Smooth muscle cell (in vitro differentiated cells): Measurements from ENCODE around the gene PRF1. TPM values are rescaled to one million over a fixed set of nuclear protein-coding genes. Genes with fewer than 3 reads are reported as not detected.
"Not testable (repeated sequence)": the region's sequence is repeated elsewhere in the genome, so short reads cannot be mapped to it uniquely, and the experiment has no call there.

Experiments
- DNase-seq: peaks from one replicate; lab custom pipeline; 2025; ENCODE audit not compliant: unreplicated experiment; lab: John Stamatoyannopoulos, UW
- H2AFZ ChIP-seq: fragments of 200-600 bp; sonication (generic); 2 replicates; pipeline ENCODE4 v1.6.0; 2016; ENCODE audit warnings: antibody characterized with exemption, low read depth, mild to moderate bottlenecking
- H3F3A ChIP-seq: fragments of 200-600 bp; sonication (generic); 2 replicates; pipeline ENCODE4 v1.6.0; 2017; ENCODE audit warnings: antibody characterized with exemption, low read depth
- H3K27ac ChIP-seq: fragments of 200-600 bp; sonication (generic); 2 replicates; pipeline ENCODE4 v1.5.1; 2016; ENCODE audit warnings: low read depth, mild to moderate bottlenecking
- H3K27me3 ChIP-seq: fragments of 200-600 bp; sonication (generic); 2 replicates; pipeline ENCODE4 v1.6.1; 2016; ENCODE audit warnings: low read depth, mild to moderate bottlenecking
- H3K36me3 ChIP-seq: fragments of 200-600 bp; sonication (generic); 2 replicates; pipeline ENCODE4 v1.5.1; 2016; ENCODE audit warnings: low read depth
- H3K4me1 ChIP-seq: fragments of 200-600 bp; sonication (generic); 2 replicates; pipeline ENCODE4 v1.5.1; 2016; ENCODE audit warnings: low read depth
- H3K4me2 ChIP-seq: fragments of 200-600 bp; sonication (generic); 2 replicates; pipeline ENCODE4 v1.6.0; 2016; ENCODE audit warnings: mild to moderate bottlenecking
- H3K4me3 ChIP-seq: fragments of 200-600 bp; sonication (generic); 2 replicates; pipeline ENCODE4 v1.5.1; 2016; ENCODE audit warnings: mild to moderate bottlenecking
- H3K79me2 ChIP-seq: fragments of 200-600 bp; sonication (generic); 2 replicates; pipeline ENCODE4 v1.6.0; 2016; ENCODE audit warnings: low read depth, mild to moderate bottlenecking
- H3K9ac ChIP-seq: fragments of 200-600 bp; sonication (generic); 2 replicates; pipeline ENCODE4 v1.6.0; 2016; ENCODE audit warnings: low read depth
- H3K9me3 ChIP-seq: fragments of 200-600 bp; sonication (generic); replicated peaks from 2 replicates; pipeline ENCODE4 v1.5.1; 2016; ENCODE audit warnings: low read depth
- H4K20me1 ChIP-seq: fragments of 200-600 bp; sonication (generic); 2 replicates; pipeline ENCODE4 v1.6.0; 2016; ENCODE audit warnings: low read depth
- WGBS: methylation state at CpG from one replicate; pipeline ENCODE4 v1.1.7; 2016; ENCODE audit warnings: low lambda C conversion rate; 5-methylcytosine and 5-hydroxymethylcytosine counted together
- polyA plus RNA-seq: library from polyadenylated mRNA; unstranded; fragments of >200 nt; fragmentation: Nextera tagmentation; extraction: Ambion mirVana; gene quantifications from 2 replicates; pipeline ENCODE4 v1.2.1, GENCODE V29; 2016
- total RNA-seq: library from RNA; depleted of rRNA; stranded (reverse); fragments of >200 nt; gene quantifications from 2 replicates; pipeline ENCODE4 v1.2.3, GENCODE V29; 2014
- TF ChIP-seq, protein P1 (sequence below): fragments of 200-600 bp; sonication (generic); IDR thresholded peaks from 2 replicates; pipeline ENCODE4 v1.5.1; 2017; ENCODE audit warnings: borderline replicate concordance, mild to moderate bottlenecking, antibody characterized with exemption; ENCODE audit not compliant: insufficient read depth, poor library complexity, severe bottlenecking

Gene PRF1
- total and polyA plus RNA-seq, 2 experiments from 2014 or later = not detected

DNA sequence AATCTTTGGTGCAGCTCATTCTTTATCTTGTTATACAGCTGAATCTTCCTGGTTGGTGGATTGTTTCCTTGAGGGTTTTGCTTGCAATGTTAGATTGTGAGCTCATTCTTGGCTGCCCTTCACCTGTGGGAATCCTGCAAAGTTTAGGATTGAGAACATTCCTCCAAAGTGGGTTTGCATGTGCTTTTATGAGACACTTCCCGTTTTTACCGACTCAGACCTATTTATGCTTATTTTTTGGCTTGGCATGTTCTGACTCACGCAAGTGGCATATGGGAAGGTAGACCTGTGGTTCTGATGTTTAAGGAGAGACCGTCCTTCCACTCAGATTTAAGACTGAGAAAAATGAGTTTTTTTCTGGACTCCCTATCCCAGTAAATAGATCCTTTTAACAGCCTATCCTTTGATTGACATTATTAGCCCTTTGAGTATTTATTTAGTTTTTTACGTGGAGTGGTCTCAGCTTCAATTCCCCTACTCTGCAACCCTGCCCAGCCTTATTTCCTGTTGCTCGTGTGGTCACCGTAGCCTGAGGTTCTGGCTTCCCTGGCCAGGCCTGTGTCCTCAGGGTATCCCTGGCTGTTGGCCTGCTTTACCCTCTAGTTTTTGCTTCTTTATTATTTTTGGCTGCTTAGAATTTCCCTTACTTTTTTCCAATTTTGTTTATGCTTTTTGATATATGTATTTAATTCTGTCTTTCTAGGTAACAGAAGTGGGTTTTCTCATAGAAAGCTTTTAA is 13.4 kb upstream of the PRF1 start:
- no peaks in the 10 kb centered on the region for H3K4me1 ChIP-seq
- H3K4me3 ChIP-seq = no peak overlapping the region
- TF ChIP-seq, protein P1, sequence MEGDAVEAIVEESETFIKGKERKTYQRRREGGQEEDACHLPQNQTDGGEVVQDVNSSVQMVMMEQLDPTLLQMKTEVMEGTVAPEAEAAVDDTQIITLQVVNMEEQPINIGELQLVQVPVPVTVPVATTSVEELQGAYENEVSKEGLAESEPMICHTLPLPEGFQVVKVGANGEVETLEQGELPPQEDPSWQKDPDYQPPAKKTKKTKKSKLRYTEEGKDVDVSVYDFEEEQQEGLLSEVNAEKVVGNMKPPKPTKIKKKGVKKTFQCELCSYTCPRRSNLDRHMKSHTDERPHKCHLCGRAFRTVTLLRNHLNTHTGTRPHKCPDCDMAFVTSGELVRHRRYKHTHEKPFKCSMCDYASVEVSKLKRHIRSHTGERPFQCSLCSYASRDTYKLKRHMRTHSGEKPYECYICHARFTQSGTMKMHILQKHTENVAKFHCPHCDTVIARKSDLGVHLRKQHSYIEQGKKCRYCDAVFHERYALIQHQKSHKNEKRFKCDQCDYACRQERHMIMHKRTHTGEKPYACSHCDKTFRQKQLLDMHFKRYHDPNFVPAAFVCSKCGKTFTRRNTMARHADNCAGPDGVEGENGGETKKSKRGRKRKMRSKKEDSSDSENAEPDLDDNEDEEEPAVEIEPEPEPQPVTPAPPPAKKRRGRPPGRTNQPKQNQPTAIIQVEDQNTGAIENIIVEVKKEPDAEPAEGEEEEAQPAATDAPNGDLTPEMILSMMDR = no peak
- H3F3A ChIP-seq = no peaks in the 10 kb centered on the region
- H2AFZ ChIP-seq = no peak overlapping the region
- no peak for DNase-seq
- H3K36me3 ChIP-seq = no peaks in the 10 kb centered on the region
- no peaks in the 10 kb centered on the region for H3K27me3 ChIP-seq
- WGBS = 74% methylated on average over 7 of the region's 7 CpGs
- H4K20me1 ChIP-seq = no peaks in the 10 kb centered on the region
- no peak overlapping the region for H3K27ac ChIP-seq
- no peak overlapping the region for H3K9ac ChIP-seq
- H3K79me2 ChIP-seq = no peaks in the 10 kb centered on the region
- H3K9me3 ChIP-seq = peaks cover 9% of the 10 kb centered on the region
- H3K4me2 ChIP-seq = no peak overlapping the region

DNA sequence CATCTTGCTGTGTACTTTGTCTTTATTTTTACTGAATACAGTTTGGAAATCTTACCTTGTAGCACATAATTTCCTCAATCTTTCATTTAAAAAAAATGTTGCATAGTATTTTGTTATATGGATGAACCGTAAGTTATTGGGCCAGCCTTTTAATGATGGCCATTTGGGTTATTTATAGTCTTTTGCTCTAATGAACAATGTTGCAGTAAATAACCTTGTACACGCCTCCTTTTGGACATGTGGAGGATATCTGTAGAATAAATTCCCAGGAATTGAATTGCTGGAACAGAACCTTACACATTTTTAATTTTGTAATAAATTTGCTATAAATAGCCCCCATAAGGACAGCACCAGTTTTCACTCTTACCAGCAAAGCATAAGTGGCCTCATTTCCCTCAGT is 12.7 kb upstream of the PRF1 start:
- no peak overlapping the region for H3K27ac ChIP-seq
- H3K9me3 ChIP-seq = peaks cover 4% of the 10 kb centered on the region
- H3K4me1 ChIP-seq = no peaks in the 10 kb centered on the region
- 98% methylated on average over 2 of the region's 2 CpGs for WGBS
- DNase-seq = no peak
- no peaks in the 10 kb centered on the region for H4K20me1 ChIP-seq
- H3K4me3 ChIP-seq = no peak overlapping the region
- H3F3A ChIP-seq = no peaks in the 10 kb centered on the region
- no peaks in the 10 kb centered on the region for H3K27me3 ChIP-seq
- H2AFZ ChIP-seq = no peak overlapping the region
- no peaks in the 10 kb centered on the region for H3K79me2 ChIP-seq
- H3K36me3 ChIP-seq = no peaks in the 10 kb centered on the region
- H3K9ac ChIP-seq = no peak overlapping the region
- TF ChIP-seq, protein P1 = no peak
- H3K4me2 ChIP-seq = no peak overlapping the region

DNA sequence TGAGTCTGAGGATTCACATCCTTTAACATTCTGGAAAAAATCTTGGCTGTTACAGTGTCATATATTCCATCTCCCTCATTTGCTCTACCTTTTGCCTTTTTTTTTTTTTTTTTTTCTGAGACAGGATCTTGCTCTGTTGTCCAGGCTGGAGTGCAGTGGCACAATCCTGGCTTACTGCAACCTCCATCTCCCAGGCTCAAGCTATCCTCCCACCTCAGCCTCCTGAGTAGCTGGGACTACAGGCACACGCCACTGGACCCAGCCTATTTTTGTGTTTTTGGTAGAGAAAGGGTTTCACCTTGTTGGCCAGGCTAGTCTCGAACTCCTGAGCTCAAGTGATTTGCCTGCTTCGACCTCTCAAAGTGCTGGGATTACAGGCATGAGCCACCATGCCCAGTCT is 11.8 kb upstream of the PRF1 start:
- H3K4me3 ChIP-seq, H3K36me3 ChIP-seq, H3K79me2 ChIP-seq, H3K4me2 ChIP-seq, H3K27me3 ChIP-seq, H3K4me1 ChIP-seq, H3K9me3 ChIP-seq, DNase-seq, H2AFZ ChIP-seq, H3K27ac ChIP-seq, H4K20me1 ChIP-seq, H3F3A ChIP-seq, H3K9ac ChIP-seq: not testable (repeated sequence)
- WGBS = 98% methylated on average over 3 of the region's 3 CpGs

DNA sequence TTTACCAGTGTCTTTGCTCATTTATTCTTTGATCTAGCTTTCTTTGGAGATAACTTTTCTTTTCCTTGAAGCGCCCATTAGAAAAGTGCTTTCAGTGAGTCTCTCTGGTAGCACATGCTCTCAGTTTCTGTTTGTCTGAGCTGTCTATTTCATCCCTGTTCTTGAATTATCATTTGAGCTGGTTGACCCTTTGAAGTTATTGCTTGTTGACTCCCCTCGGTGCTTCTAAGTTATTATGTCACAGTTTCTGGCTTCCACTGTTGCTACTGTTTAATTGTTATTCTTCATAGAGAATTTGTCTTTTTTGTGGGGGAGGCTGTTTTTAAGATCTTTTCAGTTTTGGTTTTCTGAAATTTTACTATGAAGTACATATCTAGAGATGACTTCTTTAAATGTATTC is 11.4 kb upstream of the PRF1 start:
- Histone ChIP-seq H3K27ac (no peak overlapping the region), H3K9me3 (no peaks in the 10 kb centered on the region), H3K9ac (no peak overlapping the region), H3F3A (no peaks in the 10 kb centered on the region), H3K79me2 (no peaks in the 10 kb centered on the region), H3K27me3 (no peaks in the 10 kb centered on the region), H3K36me3 (no peaks in the 10 kb centered on the region), H4K20me1 (no peaks in the 10 kb centered on the region), H3K4me3 (no peak overlapping the region), H3K4me2 (no peak overlapping the region), H2AFZ (no peak overlapping the region), H3K4me1 (no peaks in the 10 kb centered on the region)
- WGBS = 85% methylated on average over 2 of the region's 2 CpGs
- no peak for DNase-seq
- TF ChIP-seq, protein P1 = no peak
